Colonic mucosa (tissue), 4 donors: ENCODE data around the gene SEMA5B. TPM values are rescaled to one million over a fixed set of nuclear protein-coding genes. Genes with fewer than 3 reads are reported as not detected.

ENCODE experiments used
- DNase-seq: peaks from one replicate; pipeline ENCODE4 v3.0.0-alpha.2; 2020
- H3K27ac ChIP-seq: fragments of 200-600 bp; one replicate; pipeline ENCODE4 v1.8.0; 2021
- H3K27me3 ChIP-seq: fragments of 200-600 bp; one replicate; pipeline ENCODE4 v1.8.0; 2021
- H3K36me3 ChIP-seq: fragments of 200-600 bp; one replicate; pipeline ENCODE4 v1.8.0; 2021
- H3K4me1 ChIP-seq: fragments of 200-600 bp; one replicate; pipeline ENCODE4 v1.8.0; 2021; ENCODE audit warnings: mild to moderate bottlenecking
- H3K4me3 ChIP-seq: fragments of 200-600 bp; one replicate; pipeline ENCODE4 v1.8.0; 2021
- H3K9ac ChIP-seq, 2 donors: one replicate each; pipeline ENCODE4 v1.7.0; 2013; ENCODE audit warnings: control low read depth in 2 of 2, low read depth in 2 of 2, low read length in 2 of 2
- H3K9me3 ChIP-seq: fragments of 200-600 bp; one replicate; pipeline ENCODE4 v1.8.0; 2021
- intact Hi-C: fragments of 100-400 bp; cut with DNase I; formaldehyde crosslinking; loops from one replicate; pipeline ENCODE4 v1.14.1; 2022
- total RNA-seq, 2 donors: library from RNA; stranded (reverse); fragmentation: NEBNext Ultra II Directional in 1 of 2; extraction: Animal tissue kit (Norgen Biotek cat#: 25700) in 1 of 2; gene quantifications; one replicate each; pipeline ENCODE4 v1.2.1, GENCODE V29; 2021
- TF ChIP-seq, protein P1 (sequence below): fragments of 200-600 bp; IDR thresholded peaks from one replicate; pipeline ENCODE4 v1.8.0; 2022; ENCODE audit warnings: antibody characterized with exemption, mild to moderate bottlenecking
- donor health status: healthy.
- donor health status: DM: no; HTN: no; CAD: no.
- donor health status: DM: no; HTN: no; CAD: no.

The SEMA5B gene
- total RNA-seq, 2 donors from 2014 or later: 0.40 to 1.3 TPM

DNA sequence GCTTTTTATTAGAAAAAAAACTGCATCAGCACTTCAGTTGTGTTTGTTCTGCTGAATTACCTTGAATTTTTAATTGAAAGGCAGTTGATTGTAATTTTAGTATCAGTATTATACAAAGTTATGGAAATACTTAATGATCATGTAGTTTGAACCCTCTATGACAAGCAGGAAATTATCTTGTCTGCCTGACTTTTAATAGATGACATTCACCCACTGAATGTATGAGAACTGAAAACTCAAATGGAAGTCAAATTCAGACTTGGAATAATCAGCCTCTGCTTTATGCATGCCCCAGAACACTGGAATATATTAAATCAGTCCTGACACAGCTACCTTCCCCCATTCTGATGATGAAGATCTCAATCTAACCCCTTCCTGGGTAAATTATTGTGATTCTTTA is 159.2 kb downstream of the SEMA5B start:
- TF ChIP-seq, protein P1, sequence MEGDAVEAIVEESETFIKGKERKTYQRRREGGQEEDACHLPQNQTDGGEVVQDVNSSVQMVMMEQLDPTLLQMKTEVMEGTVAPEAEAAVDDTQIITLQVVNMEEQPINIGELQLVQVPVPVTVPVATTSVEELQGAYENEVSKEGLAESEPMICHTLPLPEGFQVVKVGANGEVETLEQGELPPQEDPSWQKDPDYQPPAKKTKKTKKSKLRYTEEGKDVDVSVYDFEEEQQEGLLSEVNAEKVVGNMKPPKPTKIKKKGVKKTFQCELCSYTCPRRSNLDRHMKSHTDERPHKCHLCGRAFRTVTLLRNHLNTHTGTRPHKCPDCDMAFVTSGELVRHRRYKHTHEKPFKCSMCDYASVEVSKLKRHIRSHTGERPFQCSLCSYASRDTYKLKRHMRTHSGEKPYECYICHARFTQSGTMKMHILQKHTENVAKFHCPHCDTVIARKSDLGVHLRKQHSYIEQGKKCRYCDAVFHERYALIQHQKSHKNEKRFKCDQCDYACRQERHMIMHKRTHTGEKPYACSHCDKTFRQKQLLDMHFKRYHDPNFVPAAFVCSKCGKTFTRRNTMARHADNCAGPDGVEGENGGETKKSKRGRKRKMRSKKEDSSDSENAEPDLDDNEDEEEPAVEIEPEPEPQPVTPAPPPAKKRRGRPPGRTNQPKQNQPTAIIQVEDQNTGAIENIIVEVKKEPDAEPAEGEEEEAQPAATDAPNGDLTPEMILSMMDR: no peak
- Histone ChIP-seq H3K9ac (no peak overlapping the region), H3K9me3 (no peaks in the 10 kb centered on the region), H3K36me3 (no peaks in the 10 kb centered on the region), H3K27me3 (no peaks in the 10 kb centered on the region), H3K27ac (no peak overlapping the region), H3K4me1 (no peaks in the 10 kb centered on the region), H3K4me3 (no peak overlapping the region)
- DNase-seq: no peak
- intact Hi-C loops: no loop called here

DNA sequence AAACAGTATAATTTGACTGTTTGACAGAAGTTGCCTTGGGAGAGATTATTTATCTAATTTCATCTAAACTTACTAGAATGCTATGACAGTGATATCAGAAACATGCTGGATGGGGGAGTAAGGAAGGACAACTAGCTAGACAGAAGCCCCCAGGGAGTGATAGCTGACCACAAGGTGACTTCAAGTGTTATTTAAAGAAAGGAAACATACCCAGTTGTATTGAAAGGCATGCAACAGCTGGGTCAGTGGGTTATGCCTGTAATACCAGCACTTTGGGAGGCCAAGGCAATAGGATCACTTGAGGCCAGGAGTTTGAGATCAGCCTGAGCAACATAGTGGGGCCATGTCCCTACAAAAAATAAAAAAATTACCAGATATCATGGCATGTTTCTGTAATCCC is 163.1 kb downstream of the SEMA5B start:
- no peaks in the 10 kb centered on the region for H3K4me1 ChIP-seq
- H3K4me3 ChIP-seq: no peak overlapping the region
- intact Hi-C loops: no loop called here
- H3K9me3 ChIP-seq: no peaks in the 10 kb centered on the region
- H3K27ac ChIP-seq: no peak overlapping the region
- TF ChIP-seq, protein P1: no peak
- no peaks in the 10 kb centered on the region for H3K27me3 ChIP-seq
- DNase-seq: no peak
- no peak overlapping the region for H3K9ac ChIP-seq
- no peaks in the 10 kb centered on the region for H3K36me3 ChIP-seq

DNA sequence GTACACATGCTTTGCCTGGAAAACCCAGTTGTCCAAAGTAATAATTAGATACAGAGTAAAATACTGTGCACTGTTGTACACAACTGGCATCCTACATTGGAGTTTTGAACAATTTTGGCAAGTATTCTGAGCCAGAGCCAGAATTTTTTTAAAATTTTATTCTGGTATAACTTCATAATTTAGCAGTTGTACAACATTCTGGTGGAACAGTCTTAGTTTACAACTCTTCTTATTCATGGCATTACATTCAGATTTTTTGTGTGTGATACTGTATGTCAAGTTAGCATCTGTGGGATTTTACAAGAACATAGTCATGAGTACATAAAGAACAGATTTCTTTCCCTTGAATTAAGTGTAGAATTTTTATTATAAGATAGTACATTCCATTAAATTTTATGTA is 165.2 kb downstream of the SEMA5B start:
- DNase-seq: no peak
- no peaks in the 10 kb centered on the region for H3K4me1 ChIP-seq
- H3K9me3 ChIP-seq: no peaks in the 10 kb centered on the region
- H3K36me3 ChIP-seq: no peaks in the 10 kb centered on the region
- H3K27ac ChIP-seq: no peak overlapping the region
- no peak overlapping the region for H3K9ac ChIP-seq
- no peaks in the 10 kb centered on the region for H3K27me3 ChIP-seq
- TF ChIP-seq, protein P1: no peak
- no peak overlapping the region for H3K4me3 ChIP-seq
- intact Hi-C loops: no loop called here

Other genes with a start within 250 kb of the SEMA5B start
- gene HSPBAP1, start 233.9 kb downstream of the SEMA5B start, total RNA-seq: 1 to 10 TPM; 4.1 to 5.7 TPM
- 10 to 100 TPM; 13.7 to 21.3 TPM for gene SLC49A4, start 232.7 kb downstream of the SEMA5B start, total RNA-seq
- 10 to 100 TPM; 36.5 to 40.1 TPM for gene PDIA5, start 39.3 kb upstream of the SEMA5B start, total RNA-seq
- gene SEC22A, start 174.2 kb upstream of the SEMA5B start, total RNA-seq: 10 to 100 TPM; 15.6 to 18.7 TPM